GM23338 (cell line): ENCODE data around the gene GPR35. TPM values are rescaled to one million over a fixed set of nuclear protein-coding genes. Genes with fewer than 3 reads are reported as not detected.
A peak's percentile ranks its signal among the peaks of the same experiment; 100 is the strongest.
"Not testable (repeated sequence)": the region's sequence is repeated elsewhere in the genome, so short reads cannot be mapped to it uniquely, and the experiment has no call there.

Experiments
- ATAC-seq: fragments of 200-7000 bp; cut with Tn5 transposase; 3 replicates; pipeline ENCODE4 v1.9.1; 2020
- DNase-seq: peaks from one replicate; pipeline ENCODE4 v3.0.0-alpha.2; 2015; ENCODE audit warnings: low spot score
- H2AFZ ChIP-seq: fragments of 200-600 bp; sonication (generic); 2 replicates; pipeline ENCODE4 v1.8.0; 2016; ENCODE audit warnings: antibody characterized with exemption, mild to moderate bottlenecking, moderate library complexity
- H3F3A ChIP-seq: fragments of 200-600 bp; sonication (generic); replicated peaks from 2 replicates; pipeline ENCODE4 v1.8.0; 2017; ENCODE audit warnings: antibody characterized with exemption, mixed run types, low read depth
- H3K27ac ChIP-seq: fragments of 200-600 bp; sonication (generic); 2 replicates; pipeline ENCODE4 v1.6.1; 2016; ENCODE audit warnings: low read depth
- H3K27me3 ChIP-seq: fragments of 200-600 bp; sonication (generic); 2 replicates; pipeline ENCODE4 v1.8.0; 2016; ENCODE audit warnings: mild to moderate bottlenecking, mixed run types, moderate library complexity; ENCODE audit not compliant: insufficient read depth
- H3K36me3 ChIP-seq: fragments of 200-600 bp; sonication (generic); 2 replicates; pipeline ENCODE4 v1.8.0; 2016; ENCODE audit warnings: mild to moderate bottlenecking; ENCODE audit not compliant: insufficient read depth
- H3K4me1 ChIP-seq: fragments of 200-600 bp; sonication (generic); 2 replicates; pipeline ENCODE4 v1.8.0; 2016; ENCODE audit warnings: mild to moderate bottlenecking, moderate library complexity; ENCODE audit not compliant: insufficient read depth
- H3K4me2 ChIP-seq: fragments of 200-600 bp; sonication (generic); 2 replicates; pipeline ENCODE4 v1.7.1; 2017; ENCODE audit warnings: mixed run types
- H3K4me3 ChIP-seq: fragments of 200-600 bp; sonication (generic); 2 replicates; pipeline ENCODE4 v1.6.1; 2016; ENCODE audit warnings: mixed run types
- H3K79me2 ChIP-seq: fragments of 200-600 bp; sonication (generic); replicated peaks from 2 replicates; pipeline ENCODE4 v1.8.0; 2017; ENCODE audit warnings: mild to moderate bottlenecking; ENCODE audit not compliant: insufficient read depth
- H3K9me2 ChIP-seq: fragments of 200-600 bp; sonication (generic); 2 replicates; pipeline ENCODE4 v1.8.0; 2017; ENCODE audit not compliant: insufficient read depth
- H4K20me1 ChIP-seq: fragments of 200-600 bp; sonication (generic); replicated peaks from 2 replicates; pipeline ENCODE4 v1.8.0; 2017; ENCODE audit warnings: mild to moderate bottlenecking; ENCODE audit not compliant: insufficient read depth
- H3K27ac Mint-ChIP-seq: 2 replicates; pipeline ENCODE4 v1.8.0; 2020; ENCODE audit warnings: inconsistent platforms, mild to moderate bottlenecking, moderate library complexity, mixed read lengths
- H3K27me3 Mint-ChIP-seq: 3 replicates; pipeline ENCODE4 v1.8.0; 2022; ENCODE audit warnings: low read depth, mild to moderate bottlenecking, moderate library complexity, mixed read lengths, inconsistent platforms; ENCODE audit not compliant: insufficient read depth, poor library complexity
- H3K36me3 Mint-ChIP-seq: 3 replicates; pipeline ENCODE4 v1.8.0; 2021; ENCODE audit warnings: low read depth, mild to moderate bottlenecking, inconsistent platforms, moderate library complexity, mixed read lengths
- H3K4me1 Mint-ChIP-seq: 3 replicates; pipeline ENCODE4 v1.8.0; 2020; ENCODE audit warnings: mild to moderate bottlenecking, inconsistent platforms, mixed read lengths
- H3K4me3 Mint-ChIP-seq: 3 replicates; pipeline ENCODE4 v1.8.0; 2021; ENCODE audit warnings: moderate library complexity, mild to moderate bottlenecking, inconsistent platforms, mixed read lengths
- H3K9me3 Mint-ChIP-seq: 3 replicates; pipeline ENCODE4 v1.8.0; 2020; ENCODE audit warnings: moderate library complexity, mild to moderate bottlenecking, inconsistent platforms, mixed read lengths
- EZH2 ChIP-seq: fragments of 200-600 bp; sonication (generic); IDR thresholded peaks from one replicate; pipeline ENCODE4 v1.8.0; 2017; ENCODE audit warnings: antibody characterized with exemption, mild to moderate bottlenecking, low read depth; ENCODE audit not compliant: unreplicated experiment
- ZNF331 ChIP-seq: fragments of 250-450 bp; sonication (Bioruptor Pico); IDR thresholded peaks from 2 replicates; pipeline ENCODE4 v1.5.0; 2020; ENCODE audit warnings: low read depth, mild to moderate bottlenecking, moderate library complexity
- polyA plus RNA-seq: library from polyadenylated mRNA; unstranded; fragments of >200 nt; fragmentation: Nextera tagmentation; extraction: Ambion mirVana; gene quantifications from 2 replicates; pipeline ENCODE4 v1.2.1, GENCODE V29; 2016
- total RNA-seq: library from RNA; depleted of rRNA; stranded (reverse); fragments of >200 nt; shearing (Covaris generic); gene quantifications from 2 replicates; pipeline ENCODE4 v1.2.3, GENCODE V29; 2014
- TF ChIP-seq, protein P1 (sequence below), 2 experiments: fragments of 200-600 bp in 1 of 2; sonication (generic) in 1 of 2; conservative IDR thresholded peaks; 2 replicates each; pipeline versions ENCODE4 v1.5.1 to v1.6.1; 2016 to 2017; ENCODE audit warnings: antibody characterized with exemption in 2 of 2, low read depth in 2 of 2, mild to moderate bottlenecking in 2 of 2, moderate library complexity in 1 of 2
- TF ChIP-seq, protein P2 (sequence below): IDR thresholded peaks from one replicate; pipeline ENCODE4 v1.6.1; 2018; ENCODE audit warnings: antibody characterized with exemption; ENCODE audit not compliant: unreplicated experiment
- TF ChIP-seq, protein P3 (sequence below): IDR thresholded peaks from 2 replicates; pipeline ENCODE4 v1.6.1; 2016; ENCODE audit warnings: antibody characterized with exemption

GPR35 gene
- total and polyA plus RNA-seq, 2 experiments from 2014 or later, result not detected

DNA sequence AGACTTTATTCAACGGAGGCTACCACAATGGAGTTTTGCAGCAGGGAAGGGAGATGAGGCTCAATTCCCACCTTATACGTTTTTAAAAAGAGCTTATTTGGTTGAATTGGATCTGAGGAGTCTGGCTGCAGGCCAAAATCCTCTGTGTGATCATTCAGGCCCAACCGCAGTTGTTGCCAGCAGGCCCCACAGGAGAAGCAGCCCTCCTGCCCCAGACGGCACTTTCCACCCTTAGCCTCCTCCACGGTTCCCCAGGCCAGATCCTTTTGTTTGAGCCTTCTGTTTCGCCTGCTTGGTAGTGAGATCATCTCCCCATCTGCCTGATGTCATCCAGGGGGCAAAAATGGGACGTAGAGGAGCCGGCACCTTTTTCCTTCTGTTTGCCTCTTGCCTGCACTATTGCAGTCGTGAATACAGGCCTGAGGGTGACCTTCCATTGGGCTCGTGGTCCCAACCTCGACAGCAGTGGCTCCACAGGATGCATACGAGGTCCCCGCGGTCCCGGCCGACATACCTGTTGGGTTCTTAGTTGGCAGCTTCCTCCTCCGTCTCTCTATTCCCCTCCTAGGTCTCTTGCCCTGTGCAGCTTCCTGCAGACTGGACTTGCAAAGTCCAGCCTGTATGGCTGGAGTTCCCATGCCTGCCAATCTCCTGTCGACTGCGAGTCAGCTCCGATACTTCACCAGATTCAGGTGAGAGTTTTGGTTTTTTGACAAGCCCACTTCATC, 9.3 kb upstream of the GPR35 start:
- Histone ChIP-seq H3K4me1 (no peaks in the 10 kb centered on the region), H3F3A (no peaks in the 10 kb centered on the region), H3K27me3 (no peaks in the 10 kb centered on the region), H3K4me3 (no peak overlapping the region), H3K79me2 (no peaks in the 10 kb centered on the region), H3K9me2 (no peaks in the 10 kb centered on the region), H4K20me1 (no peaks in the 10 kb centered on the region), H3K4me2 (no peak overlapping the region), H2AFZ (no peak overlapping the region), H3K36me3 (no peaks in the 10 kb centered on the region), H3K27ac (no peak overlapping the region)
- Mint-ChIP-seq H3K4me3 (no peak overlapping the region), H3K27ac (no peak overlapping the region), H3K9me3 (peaks cover 35% of the 10 kb centered on the region), H3K36me3 (peaks cover 40% of the 10 kb centered on the region), H3K27me3 (peaks cover 5% of the 10 kb centered on the region), H3K4me1 (no peaks in the 10 kb centered on the region)
- TF ChIP-seq, protein P1, sequence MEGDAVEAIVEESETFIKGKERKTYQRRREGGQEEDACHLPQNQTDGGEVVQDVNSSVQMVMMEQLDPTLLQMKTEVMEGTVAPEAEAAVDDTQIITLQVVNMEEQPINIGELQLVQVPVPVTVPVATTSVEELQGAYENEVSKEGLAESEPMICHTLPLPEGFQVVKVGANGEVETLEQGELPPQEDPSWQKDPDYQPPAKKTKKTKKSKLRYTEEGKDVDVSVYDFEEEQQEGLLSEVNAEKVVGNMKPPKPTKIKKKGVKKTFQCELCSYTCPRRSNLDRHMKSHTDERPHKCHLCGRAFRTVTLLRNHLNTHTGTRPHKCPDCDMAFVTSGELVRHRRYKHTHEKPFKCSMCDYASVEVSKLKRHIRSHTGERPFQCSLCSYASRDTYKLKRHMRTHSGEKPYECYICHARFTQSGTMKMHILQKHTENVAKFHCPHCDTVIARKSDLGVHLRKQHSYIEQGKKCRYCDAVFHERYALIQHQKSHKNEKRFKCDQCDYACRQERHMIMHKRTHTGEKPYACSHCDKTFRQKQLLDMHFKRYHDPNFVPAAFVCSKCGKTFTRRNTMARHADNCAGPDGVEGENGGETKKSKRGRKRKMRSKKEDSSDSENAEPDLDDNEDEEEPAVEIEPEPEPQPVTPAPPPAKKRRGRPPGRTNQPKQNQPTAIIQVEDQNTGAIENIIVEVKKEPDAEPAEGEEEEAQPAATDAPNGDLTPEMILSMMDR (conservative IDR thresholded peaks at IDR 0.05; ENCODE audit: low read depth in 2 of 2), result no peak
- no peak for TF ChIP-seq ZNF331 (CRISPR knock-in tag)
- no peak for ATAC-seq
- DNase-seq, result no peak

DNA sequence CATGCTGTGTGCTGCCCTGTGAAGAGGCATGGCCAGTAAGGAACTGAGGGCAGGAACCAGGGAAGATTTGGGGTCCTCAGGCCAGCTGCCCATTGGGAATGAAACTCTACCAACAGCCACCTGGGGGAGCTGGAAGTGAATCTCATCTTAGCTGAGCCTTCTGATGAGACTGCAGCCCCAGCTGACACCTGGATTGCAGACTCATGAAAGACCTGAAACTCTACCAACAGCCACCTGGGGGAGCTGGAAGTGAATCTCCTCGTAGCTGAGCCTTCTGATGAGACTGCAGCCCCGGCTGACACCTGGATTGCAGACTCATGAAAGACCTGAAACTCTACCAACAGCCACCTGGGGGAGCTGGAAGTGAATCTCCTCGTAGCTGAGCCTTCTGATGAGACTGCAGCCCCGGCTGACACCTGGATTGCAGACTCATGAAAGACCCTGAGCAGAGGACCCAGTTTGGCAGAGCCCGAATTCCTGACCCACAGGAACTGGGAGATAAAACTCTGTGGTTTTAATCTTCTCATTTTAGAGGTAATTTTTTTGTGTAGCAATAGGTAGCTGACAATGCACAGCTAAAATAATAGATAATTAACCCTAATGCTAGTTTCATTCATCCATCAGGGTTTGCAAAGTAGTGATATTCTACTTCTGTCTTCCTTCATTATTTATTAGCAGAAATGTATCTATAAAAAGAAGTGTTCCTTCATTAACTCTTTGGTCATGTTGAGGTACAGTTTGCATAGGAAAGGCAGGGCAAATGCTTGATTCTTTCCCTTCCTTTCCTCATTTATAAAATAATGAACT, 8.2 kb upstream of the GPR35 start:
- H3K36me3 Mint-ChIP-seq, result peaks cover 31% of the 10 kb centered on the region
- DNase-seq, result peak; percentile 43

DNA sequence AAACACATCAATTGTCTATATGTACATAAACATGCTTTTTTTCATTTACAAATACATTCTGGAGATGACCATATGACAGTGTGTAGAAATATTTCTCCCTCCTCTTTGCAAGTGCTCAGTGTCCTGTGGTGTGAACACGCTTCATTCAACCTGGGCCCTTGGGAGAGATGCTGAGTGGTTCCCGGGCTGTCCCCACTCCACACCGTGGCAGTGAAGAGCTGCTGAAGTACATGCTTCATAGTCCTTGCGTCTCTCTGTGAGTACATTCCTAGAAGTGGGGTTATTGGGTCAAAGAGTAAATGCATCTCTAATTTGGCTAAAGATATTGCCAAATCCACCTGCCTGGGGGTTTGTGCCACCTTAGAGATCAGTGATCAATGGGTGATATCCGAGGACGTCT, 6.5 kb upstream of the GPR35 start:
- no peaks in the 10 kb centered on the region for H3K79me2 ChIP-seq
- H3K36me3 ChIP-seq, result no peaks in the 10 kb centered on the region
- peaks cover 31% of the 10 kb centered on the region for H3K36me3 Mint-ChIP-seq
- DNase-seq (no peak), ATAC-seq (no peak)
- H2AFZ ChIP-seq, result no peak overlapping the region
- H3K27me3 ChIP-seq, result no peaks in the 10 kb centered on the region
- TF ChIP-seq, protein P2, sequence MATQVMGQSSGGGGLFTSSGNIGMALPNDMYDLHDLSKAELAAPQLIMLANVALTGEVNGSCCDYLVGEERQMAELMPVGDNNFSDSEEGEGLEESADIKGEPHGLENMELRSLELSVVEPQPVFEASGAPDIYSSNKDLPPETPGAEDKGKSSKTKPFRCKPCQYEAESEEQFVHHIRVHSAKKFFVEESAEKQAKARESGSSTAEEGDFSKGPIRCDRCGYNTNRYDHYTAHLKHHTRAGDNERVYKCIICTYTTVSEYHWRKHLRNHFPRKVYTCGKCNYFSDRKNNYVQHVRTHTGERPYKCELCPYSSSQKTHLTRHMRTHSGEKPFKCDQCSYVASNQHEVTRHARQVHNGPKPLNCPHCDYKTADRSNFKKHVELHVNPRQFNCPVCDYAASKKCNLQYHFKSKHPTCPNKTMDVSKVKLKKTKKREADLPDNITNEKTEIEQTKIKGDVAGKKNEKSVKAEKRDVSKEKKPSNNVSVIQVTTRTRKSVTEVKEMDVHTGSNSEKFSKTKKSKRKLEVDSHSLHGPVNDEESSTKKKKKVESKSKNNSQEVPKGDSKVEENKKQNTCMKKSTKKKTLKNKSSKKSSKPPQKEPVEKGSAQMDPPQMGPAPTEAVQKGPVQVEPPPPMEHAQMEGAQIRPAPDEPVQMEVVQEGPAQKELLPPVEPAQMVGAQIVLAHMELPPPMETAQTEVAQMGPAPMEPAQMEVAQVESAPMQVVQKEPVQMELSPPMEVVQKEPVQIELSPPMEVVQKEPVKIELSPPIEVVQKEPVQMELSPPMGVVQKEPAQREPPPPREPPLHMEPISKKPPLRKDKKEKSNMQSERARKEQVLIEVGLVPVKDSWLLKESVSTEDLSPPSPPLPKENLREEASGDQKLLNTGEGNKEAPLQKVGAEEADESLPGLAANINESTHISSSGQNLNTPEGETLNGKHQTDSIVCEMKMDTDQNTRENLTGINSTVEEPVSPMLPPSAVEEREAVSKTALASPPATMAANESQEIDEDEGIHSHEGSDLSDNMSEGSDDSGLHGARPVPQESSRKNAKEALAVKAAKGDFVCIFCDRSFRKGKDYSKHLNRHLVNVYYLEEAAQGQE, result no peak
- TF ChIP-seq, protein P3, sequence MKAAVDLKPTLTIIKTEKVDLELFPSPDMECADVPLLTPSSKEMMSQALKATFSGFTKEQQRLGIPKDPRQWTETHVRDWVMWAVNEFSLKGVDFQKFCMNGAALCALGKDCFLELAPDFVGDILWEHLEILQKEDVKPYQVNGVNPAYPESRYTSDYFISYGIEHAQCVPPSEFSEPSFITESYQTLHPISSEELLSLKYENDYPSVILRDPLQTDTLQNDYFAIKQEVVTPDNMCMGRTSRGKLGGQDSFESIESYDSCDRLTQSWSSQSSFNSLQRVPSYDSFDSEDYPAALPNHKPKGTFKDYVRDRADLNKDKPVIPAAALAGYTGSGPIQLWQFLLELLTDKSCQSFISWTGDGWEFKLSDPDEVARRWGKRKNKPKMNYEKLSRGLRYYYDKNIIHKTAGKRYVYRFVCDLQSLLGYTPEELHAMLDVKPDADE, result no peak
- no peak for TF ChIP-seq EZH2
- no peaks in the 10 kb centered on the region for H4K20me1 ChIP-seq
- no peaks in the 10 kb centered on the region for H3K9me2 ChIP-seq
- no peak overlapping the region for H3K4me3 ChIP-seq
- no peak overlapping the region for H3K27ac ChIP-seq
- no peaks in the 10 kb centered on the region for H3F3A ChIP-seq
- no peak overlapping the region for H3K4me2 ChIP-seq
- H3K9me3 Mint-ChIP-seq, result peaks cover 26% of the 10 kb centered on the region
- H3K4me3 Mint-ChIP-seq, result no peak overlapping the region
- no peak overlapping the region for H3K27ac Mint-ChIP-seq
- peaks cover 6% of the 10 kb centered on the region; the same call in 1 of the 3 replicates for H3K4me1 Mint-ChIP-seq
- peaks cover 9% of the 10 kb centered on the region for H3K27me3 Mint-ChIP-seq
- no peaks in the 10 kb centered on the region for H3K4me1 ChIP-seq

More for the DNA sequence above, 8.2 kb upstream of the GPR35 start:
- not testable (repeated sequence) for H3K4me1 Mint-ChIP-seq, H3K27ac Mint-ChIP-seq, H3K79me2 ChIP-seq, H3K4me3 ChIP-seq, ATAC-seq, H3K4me2 ChIP-seq, H3K4me3 Mint-ChIP-seq, H2AFZ ChIP-seq, H3K27ac ChIP-seq, H4K20me1 ChIP-seq, H3K9me2 ChIP-seq, H3K4me1 ChIP-seq, H3F3A ChIP-seq, H3K27me3 Mint-ChIP-seq, H3K27me3 ChIP-seq, H3K36me3 ChIP-seq
- peaks cover 27% of the 10 kb centered on the region for H3K9me3 Mint-ChIP-seq
